GM12875 (cell line): ENCODE data around the gene HECW1.

ENCODE experiments used
- H3K4me3 ChIP-seq: one replicate; pipeline ENCODE4 v1.5.1; 2011; ENCODE audit warnings: low read depth, low read length, control low read depth
- CTCF ChIP-seq: IDR thresholded peaks from 2 replicates; pipeline ENCODE4 v1.5.1; 2011; ENCODE audit warnings: low read depth, mild to moderate bottlenecking, control low read depth, inconsistent platforms, low read length, moderate library complexity, borderline replicate concordance; ENCODE audit not compliant: insufficient read depth

Gene HECW1

GRCh38 chr7:43431020-43431595, 318.7 kb downstream of the HECW1 start:
- no peak for TF ChIP-seq CTCF
- H3K4me3 ChIP-seq = no peak overlapping the region

GRCh38 chr7:43433639-43434038, 321.2 kb downstream of the HECW1 start:
- no peak overlapping the region for H3K4me3 ChIP-seq
- no peak for TF ChIP-seq CTCF

GRCh38 chr7:43437001-43437400, 324.6 kb downstream of the HECW1 start:
- no peak for TF ChIP-seq CTCF
- no peak overlapping the region for H3K4me3 ChIP-seq

GRCh38 chr7:43438897-43439479, 326.5 kb downstream of the HECW1 start:
- TF ChIP-seq CTCF = no peak
- H3K4me3 ChIP-seq = no peak overlapping the region

- TF ChIP-seq CTCF = peak; percentile 96
- H3K4me3 ChIP-seq = no peak overlapping the region
These were observed 327.4 kb downstream of the HECW1 start for GRCh38 chr7:43439631-43440401.

GRCh38 chr7:43441231-43442130, 329.0 kb downstream of the HECW1 start:
- TF ChIP-seq CTCF = no peak
- H3K4me3 ChIP-seq = no peak overlapping the region
